ENCODE data around the gene USP53. TPM values are rescaled to one million over a fixed set of nuclear protein-coding genes. Genes with fewer than 3 reads are reported as not detected.

USP53 gene
- polyA plus RNA-seq, 1 of the 3 experiments (the other 2 are of a cell fraction) = 8.1 TPM

DNA sequence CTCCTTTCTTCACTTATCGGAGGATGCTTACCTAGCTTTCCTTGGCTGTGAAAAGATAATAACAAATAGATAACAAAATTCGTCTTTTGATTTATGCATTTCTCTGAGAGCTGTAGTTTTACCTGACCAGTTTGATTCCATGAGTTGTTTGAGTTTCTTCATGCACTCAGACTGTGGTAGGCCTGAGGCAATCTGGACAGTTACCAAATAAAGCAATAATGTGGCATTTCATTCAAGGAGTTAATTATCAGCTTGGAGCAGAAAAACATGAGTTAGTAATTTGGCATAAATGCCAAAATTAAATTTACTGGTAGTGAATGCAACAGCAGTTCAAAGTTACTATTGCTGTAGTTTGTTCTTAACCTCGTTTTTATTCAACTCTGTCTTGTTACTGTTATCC, 56.0 kb downstream of the USP53 start:
- CTCF ChIA-PET = no interaction called here
- Histone ChIP-seq H3K4me1 (ENCODE audit: control insufficient read depth in 1 of 2, insufficient read depth in 2 of 2, low read depth in 1 of 2, low read length in 1 of 2) (peaks cover 0 to 2% of the 10 kb centered on the region in 2 experiments; a peak in 1 of 4 replicates), H4K20me1 (ENCODE audit: insufficient read depth) (no peaks in the 10 kb centered on the region), H3K9me2 (no peaks in the 10 kb centered on the region), H3K27me3 (ENCODE audit: insufficient read depth) (no peaks in the 10 kb centered on the region), H2AFZ (ENCODE audit: low read depth) (no peak overlapping the region), H3K79me2 (ENCODE audit: insufficient read depth) (no peaks in the 10 kb centered on the region), H3K4me3 (ENCODE audit: low read depth in 2 of 2, low read length in 1 of 2) (no peak overlapping the region), H3K9ac (no peak overlapping the region), H3K36me3 (replicated peaks in 1 of 2; ENCODE audit: control insufficient read depth in 1 of 2, insufficient read depth in 2 of 2, low read length in 1 of 2) (peaks cover 41 to 63% of the 10 kb centered on the region in 2 experiments), H3K27ac (ENCODE audit: low read depth in 2 of 2, low read length in 1 of 2) (no peak overlapping the region; a peak in 1 of 4 replicates), H3K4me2 (no peak overlapping the region), H3F3A (replicated peaks; ENCODE audit: insufficient read depth) (peaks cover 10% of the 10 kb centered on the region), H3K9me3 (no peaks in the 10 kb centered on the region)
- DNase-seq = peak; percentile 26
- WGBS (ENCODE audit: low lambda C conversion rate) = 82% methylated on average over 3 of the region's 3 CpGs
- POLR2A ChIA-PET = no interaction called here
- TF ChIP-seq RFX5 (IDR thresholded peaks at IDR 0.05; ENCODE audit: low read length) (no peak), EP300 (IDR thresholded peaks at IDR 0.05; ENCODE audit: borderline replicate concordance in 1 of 2, low read depth in 1 of 2, low read length in 1 of 2) (no peak), FOXM1 (IDR thresholded peaks at IDR 0.05; ENCODE audit: low read depth) (no peak), GATA2 (CRISPR knock-in tag; IDR thresholded peaks at IDR 0.05) (no peak), RCOR1 (IDR thresholded peaks at IDR 0.05; ENCODE audit: low read length) (peak; percentile 49; the same call in 1 of the 2 replicates), EZH2phosphoT487 (IDR thresholded peaks at IDR 0.05; ENCODE audit: borderline replicate concordance, low read depth) (no peak)
- TF ChIP-seq, protein P1, sequence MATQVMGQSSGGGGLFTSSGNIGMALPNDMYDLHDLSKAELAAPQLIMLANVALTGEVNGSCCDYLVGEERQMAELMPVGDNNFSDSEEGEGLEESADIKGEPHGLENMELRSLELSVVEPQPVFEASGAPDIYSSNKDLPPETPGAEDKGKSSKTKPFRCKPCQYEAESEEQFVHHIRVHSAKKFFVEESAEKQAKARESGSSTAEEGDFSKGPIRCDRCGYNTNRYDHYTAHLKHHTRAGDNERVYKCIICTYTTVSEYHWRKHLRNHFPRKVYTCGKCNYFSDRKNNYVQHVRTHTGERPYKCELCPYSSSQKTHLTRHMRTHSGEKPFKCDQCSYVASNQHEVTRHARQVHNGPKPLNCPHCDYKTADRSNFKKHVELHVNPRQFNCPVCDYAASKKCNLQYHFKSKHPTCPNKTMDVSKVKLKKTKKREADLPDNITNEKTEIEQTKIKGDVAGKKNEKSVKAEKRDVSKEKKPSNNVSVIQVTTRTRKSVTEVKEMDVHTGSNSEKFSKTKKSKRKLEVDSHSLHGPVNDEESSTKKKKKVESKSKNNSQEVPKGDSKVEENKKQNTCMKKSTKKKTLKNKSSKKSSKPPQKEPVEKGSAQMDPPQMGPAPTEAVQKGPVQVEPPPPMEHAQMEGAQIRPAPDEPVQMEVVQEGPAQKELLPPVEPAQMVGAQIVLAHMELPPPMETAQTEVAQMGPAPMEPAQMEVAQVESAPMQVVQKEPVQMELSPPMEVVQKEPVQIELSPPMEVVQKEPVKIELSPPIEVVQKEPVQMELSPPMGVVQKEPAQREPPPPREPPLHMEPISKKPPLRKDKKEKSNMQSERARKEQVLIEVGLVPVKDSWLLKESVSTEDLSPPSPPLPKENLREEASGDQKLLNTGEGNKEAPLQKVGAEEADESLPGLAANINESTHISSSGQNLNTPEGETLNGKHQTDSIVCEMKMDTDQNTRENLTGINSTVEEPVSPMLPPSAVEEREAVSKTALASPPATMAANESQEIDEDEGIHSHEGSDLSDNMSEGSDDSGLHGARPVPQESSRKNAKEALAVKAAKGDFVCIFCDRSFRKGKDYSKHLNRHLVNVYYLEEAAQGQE (IDR thresholded peaks at IDR 0.05; ENCODE audit: low read depth, low read length) = no peak

DNA sequence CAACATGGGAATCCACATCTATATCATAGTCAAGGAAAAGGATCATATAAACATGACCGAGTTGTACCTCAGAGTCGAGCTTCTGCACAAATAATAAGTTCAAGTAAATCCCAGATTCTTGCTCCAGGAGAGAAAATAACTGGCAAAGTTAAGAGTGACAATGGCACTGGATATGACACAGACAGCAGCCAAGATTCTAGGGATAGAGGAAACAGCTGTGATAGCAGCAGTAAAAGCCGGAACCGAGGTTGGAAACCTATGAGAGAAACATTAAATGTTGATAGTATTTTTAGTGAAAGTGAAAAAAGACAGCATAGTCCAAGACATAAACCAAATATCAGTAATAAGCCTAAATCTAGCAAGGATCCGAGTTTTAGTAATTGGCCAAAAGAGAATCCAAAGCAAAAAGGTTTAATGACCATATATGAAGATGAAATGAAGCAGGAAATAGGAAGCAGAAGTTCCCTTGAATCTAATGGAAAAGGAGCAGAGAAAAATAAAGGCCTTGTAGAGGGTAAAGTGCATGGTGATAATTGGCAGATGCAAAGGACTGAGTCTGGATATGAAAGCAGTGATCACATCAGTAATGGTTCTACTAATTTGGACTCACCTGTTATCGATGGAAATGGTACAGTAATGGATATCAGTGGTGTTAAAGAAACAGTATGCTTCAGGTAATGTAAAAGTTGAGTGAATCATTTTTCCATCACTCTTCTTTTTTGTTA, 59.0 kb downstream of the USP53 start:
- peaks cover 10% of the 10 kb centered on the region for H3F3A ChIP-seq (replicated peaks; ENCODE audit: insufficient read depth)
- H3K4me2 ChIP-seq = no peak overlapping the region
- H3K9me3 ChIP-seq = no peaks in the 10 kb centered on the region
- H3K36me3 ChIP-seq (replicated peaks in 1 of 2; ENCODE audit: control insufficient read depth in 1 of 2, insufficient read depth in 2 of 2, low read length in 1 of 2) = peaks cover 41 to 45% of the 10 kb centered on the region in 2 experiments
- no peaks in the 10 kb centered on the region for H3K27me3 ChIP-seq (ENCODE audit: insufficient read depth)
- no peaks in the 10 kb centered on the region for H3K9me2 ChIP-seq
- no peak overlapping the region for H3K27ac ChIP-seq (ENCODE audit: low read depth in 2 of 2, low read length in 1 of 2)
- H3K9ac ChIP-seq = no peak overlapping the region
- WGBS (ENCODE audit: low lambda C conversion rate) = 87% methylated on average over 6 of the region's 6 CpGs
- ChIA-PET POLR2A (no interaction called here), CTCF (interaction anchor here (1.3 kb wide), 1 partner anchor 229 kb away, joined by 3 read pairs; no protein-coding TSS in a partner anchor)
- no peak overlapping the region for H3K4me3 ChIP-seq (ENCODE audit: low read depth in 2 of 2, low read length in 1 of 2)
- H3K79me2 ChIP-seq (ENCODE audit: insufficient read depth) = no peaks in the 10 kb centered on the region
- no peak for DNase-seq
- no peak overlapping the region for H2AFZ ChIP-seq (ENCODE audit: low read depth)
- no peaks in the 10 kb centered on the region for H4K20me1 ChIP-seq (ENCODE audit: insufficient read depth)
- peaks cover 0 to 2% of the 10 kb centered on the region in 2 experiments; a peak in 1 of 4 replicates for H3K4me1 ChIP-seq (ENCODE audit: control insufficient read depth in 1 of 2, insufficient read depth in 2 of 2, low read depth in 1 of 2, low read length in 1 of 2)
- TF ChIP-seq FOSL2 (IDR thresholded peaks at IDR 0.05; ENCODE audit: borderline replicate concordance, low read depth) (no peak), ELF1 (IDR thresholded peaks at IDR 0.05) (no peak), SMC3 (IDR thresholded peaks at IDR 0.05; ENCODE audit: low read depth, low read length) (no peak), FOXM1 (IDR thresholded peaks at IDR 0.05; ENCODE audit: low read depth) (no peak), YY1 (IDR thresholded peaks at IDR 0.05; ENCODE audit: low read depth) (no peak), MXI1 (IDR thresholded peaks at IDR 0.05; ENCODE audit: low read depth, low read length) (no peak), NFIC (IDR thresholded peaks at IDR 0.05; ENCODE audit: borderline replicate concordance) (no peak), RXRA (IDR thresholded peaks at IDR 0.05; ENCODE audit: borderline replicate concordance, low read depth) (no peak), USF1 (IDR thresholded peaks at IDR 0.05; ENCODE audit: borderline replicate concordance, low read depth) (no peak), USF2 (IDR thresholded peaks at IDR 0.05; ENCODE audit: borderline replicate concordance, low read depth, low read length) (no peak), NRF1 (IDR thresholded peaks at IDR 0.05; ENCODE audit: low read depth, low read length) (no peak), EP300 (IDR thresholded peaks at IDR 0.05; ENCODE audit: borderline replicate concordance in 1 of 2, low read depth in 1 of 2, low read length in 1 of 2) (no peak), TEAD4 (IDR thresholded peaks at IDR 0.05; ENCODE audit: borderline replicate concordance, insufficient read depth) (no peak), MEF2A (IDR thresholded peaks at IDR 0.05; ENCODE audit: borderline replicate concordance, low read depth) (no peak)
- TF ChIP-seq, protein P2, sequence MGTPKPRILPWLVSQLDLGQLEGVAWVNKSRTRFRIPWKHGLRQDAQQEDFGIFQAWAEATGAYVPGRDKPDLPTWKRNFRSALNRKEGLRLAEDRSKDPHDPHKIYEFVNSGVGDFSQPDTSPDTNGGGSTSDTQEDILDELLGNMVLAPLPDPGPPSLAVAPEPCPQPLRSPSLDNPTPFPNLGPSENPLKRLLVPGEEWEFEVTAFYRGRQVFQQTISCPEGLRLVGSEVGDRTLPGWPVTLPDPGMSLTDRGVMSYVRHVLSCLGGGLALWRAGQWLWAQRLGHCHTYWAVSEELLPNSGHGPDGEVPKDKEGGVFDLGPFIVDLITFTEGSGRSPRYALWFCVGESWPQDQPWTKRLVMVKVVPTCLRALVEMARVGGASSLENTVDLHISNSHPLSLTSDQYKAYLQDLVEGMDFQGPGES (IDR thresholded peaks at IDR 0.05; ENCODE audit: low read depth, low read length) = no peak

Data from SK-N-SH (cell line).